Right ventricle myocardium inferior (tissue), 1 donor: ENCODE measurements around the gene RASA2. TPM values are rescaled to one million over a fixed set of nuclear protein-coding genes. Genes with fewer than 3 reads are reported as not detected.
"Not testable (repeated sequence)": the region's sequence is repeated elsewhere in the genome, so short reads cannot be mapped to it uniquely, and the experiment has no call there.

Source experiments
- ATAC-seq: fragments of 200-7000 bp; cut with Tn5 transposase; one replicate; pipeline ENCODE4 v1.9.1; 2020; ENCODE audit warnings: mild to moderate bottlenecking, moderate library complexity
- DNase-seq: peaks from one replicate; pipeline ENCODE4 v3.0.0; 2021; ENCODE audit errors: missing footprints
- intact Hi-C: fragments of 100-400 bp; cut with DNase I; formaldehyde crosslinking; loops from one replicate; pipeline ENCODE4 v1.11.0; 2022
- total RNA-seq: library from RNA; stranded (reverse); fragmentation: NEBNext Ultra II Directional; extraction: Animal tissue kit (Norgen Biotek cat#: 25700); gene quantifications from one replicate; pipeline ENCODE4 v1.2.1, GENCODE V29; 2021
- donor health status: DM: no; HTN: yes; CAD: no; lungs with severe emphysema.

The RASA2 gene
- total RNA-seq, 1 donor from 2014 or later: 6.4 TPM

- intact Hi-C loops: no loop called here
- no peak for ATAC-seq
- no peak for DNase-seq
Observed at GRCh38 chr3:141521781-141522180, 35.0 kb downstream of the RASA2 start.

DNA sequence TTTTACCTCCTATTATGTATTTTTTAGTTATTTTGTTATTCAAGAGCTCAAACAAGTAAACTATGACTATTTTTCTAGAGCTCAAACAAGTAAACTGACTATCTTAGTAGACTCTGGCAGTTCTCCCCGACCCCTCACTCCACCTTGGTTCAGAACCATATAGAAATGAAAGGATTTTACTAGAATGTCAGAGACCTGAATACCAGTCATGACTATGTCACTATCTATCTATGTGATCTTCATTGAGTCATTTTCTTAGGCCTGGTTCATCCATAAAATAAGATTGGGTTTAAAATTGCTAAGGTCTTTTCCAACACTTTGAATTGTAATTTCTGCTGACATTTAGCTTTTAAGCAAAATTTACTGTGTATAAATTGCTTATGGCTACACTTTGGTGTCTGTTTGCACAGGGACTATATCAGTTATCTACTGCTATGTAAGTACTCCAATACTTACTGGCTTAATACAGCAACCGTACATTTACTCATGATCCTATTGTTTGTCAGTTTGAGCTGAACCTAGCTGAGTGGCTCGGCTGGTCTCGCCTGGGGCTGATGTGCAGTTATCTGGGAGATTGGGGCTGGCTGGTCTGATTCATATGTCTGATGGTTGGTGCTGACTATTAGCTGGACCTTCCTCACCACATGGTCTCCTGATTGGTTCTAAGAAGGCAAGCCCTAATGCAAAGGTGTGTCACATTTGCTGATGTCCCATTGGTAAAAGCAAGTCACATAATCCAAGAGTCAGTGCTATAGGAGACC, 37.0 kb downstream of the RASA2 start:
- no peak for ATAC-seq
- no peak for DNase-seq
- intact Hi-C loops: no loop called here

DNA sequence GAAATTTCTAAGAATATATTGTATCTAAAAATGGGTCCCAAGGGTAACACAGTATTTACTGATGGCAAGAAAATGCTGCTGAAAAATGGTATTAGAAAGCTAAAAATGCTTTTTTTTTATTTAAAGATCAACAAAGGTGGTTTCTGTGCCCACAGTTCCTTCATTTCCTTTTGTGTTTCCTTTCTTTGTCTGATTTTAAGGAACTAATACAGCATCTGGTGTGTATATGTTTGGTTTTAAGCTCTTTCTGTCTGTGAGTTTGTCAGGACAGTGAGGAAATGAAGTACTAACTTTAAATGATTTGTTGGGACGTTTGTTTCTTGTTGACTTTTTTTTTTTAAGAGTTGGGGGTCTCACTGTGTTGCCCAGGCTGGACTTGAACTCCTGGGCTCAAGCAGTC, 38.2 kb downstream of the RASA2 start:
- DNase-seq: no peak
- intact Hi-C loops: no loop called here
- no peak for ATAC-seq

DNA sequence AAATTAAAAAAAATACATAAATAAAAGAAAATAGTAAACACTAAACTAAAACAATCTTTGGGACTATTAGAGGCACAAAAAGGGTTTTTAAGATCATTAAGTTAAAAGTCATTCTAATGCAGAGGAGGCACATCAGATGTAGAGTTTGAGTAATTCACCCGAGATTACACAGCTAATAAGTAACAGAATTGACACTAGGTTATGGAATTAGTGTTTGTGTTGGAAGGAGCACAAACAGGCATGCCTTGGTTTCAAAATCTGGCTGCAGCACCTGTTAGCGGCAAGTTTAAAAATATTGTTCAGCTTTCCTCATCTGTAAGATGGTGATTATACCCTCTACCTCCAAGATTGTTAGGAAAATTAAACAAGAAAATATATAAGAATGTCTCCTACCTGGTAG, 39.0 kb downstream of the RASA2 start:
- intact Hi-C loops: no loop called here
- no peak for ATAC-seq
- no peak for DNase-seq

DNA sequence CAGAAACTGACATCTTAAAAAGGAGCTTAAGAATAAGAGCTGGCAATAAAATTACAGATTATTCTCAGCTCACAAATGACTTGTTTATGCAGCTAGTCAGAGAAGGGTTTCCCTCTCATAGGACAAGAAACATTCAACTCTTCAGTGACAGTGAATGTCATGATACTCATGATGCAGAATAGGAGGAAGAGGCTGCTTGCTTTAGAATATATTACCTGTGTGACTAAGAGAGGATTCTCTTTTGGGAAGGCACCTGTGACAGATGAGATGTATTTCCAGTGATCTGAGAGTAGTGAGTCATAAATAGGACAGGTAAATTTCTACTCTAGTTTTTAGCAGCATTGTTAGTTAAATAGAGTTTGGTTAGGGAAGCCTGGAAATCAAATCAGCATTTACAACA, 39.9 kb downstream of the RASA2 start:
- ATAC-seq (no peak), DNase-seq (no peak)
- intact Hi-C loops: no loop called here

DNA sequence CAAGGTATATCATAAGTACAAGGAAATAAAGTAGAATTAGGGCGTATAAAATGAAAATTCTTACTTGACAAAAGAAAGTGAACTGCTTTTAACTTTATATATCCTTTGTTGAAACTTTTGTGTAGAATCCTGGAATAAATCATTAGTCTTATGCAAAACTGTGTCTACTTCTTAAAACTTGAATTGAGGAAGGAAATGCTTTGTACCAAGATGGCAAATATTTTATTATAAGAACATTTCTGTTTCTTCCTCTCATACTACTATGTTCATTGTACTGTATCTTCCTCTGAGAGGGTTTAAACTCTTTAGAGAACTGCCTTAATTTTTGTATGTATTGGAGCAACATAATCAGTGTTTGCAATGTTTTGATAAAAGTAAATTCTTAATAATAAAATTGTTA, 42.0 kb downstream of the RASA2 start:
- no peak for ATAC-seq
- DNase-seq: no peak
- intact Hi-C loops: no loop called here

GRCh38 chr3:141529256-141529655, 42.4 kb downstream of the RASA2 start:
- DNase-seq: no peak
- intact Hi-C loops: no loop called here
- no peak for ATAC-seq

DNA sequence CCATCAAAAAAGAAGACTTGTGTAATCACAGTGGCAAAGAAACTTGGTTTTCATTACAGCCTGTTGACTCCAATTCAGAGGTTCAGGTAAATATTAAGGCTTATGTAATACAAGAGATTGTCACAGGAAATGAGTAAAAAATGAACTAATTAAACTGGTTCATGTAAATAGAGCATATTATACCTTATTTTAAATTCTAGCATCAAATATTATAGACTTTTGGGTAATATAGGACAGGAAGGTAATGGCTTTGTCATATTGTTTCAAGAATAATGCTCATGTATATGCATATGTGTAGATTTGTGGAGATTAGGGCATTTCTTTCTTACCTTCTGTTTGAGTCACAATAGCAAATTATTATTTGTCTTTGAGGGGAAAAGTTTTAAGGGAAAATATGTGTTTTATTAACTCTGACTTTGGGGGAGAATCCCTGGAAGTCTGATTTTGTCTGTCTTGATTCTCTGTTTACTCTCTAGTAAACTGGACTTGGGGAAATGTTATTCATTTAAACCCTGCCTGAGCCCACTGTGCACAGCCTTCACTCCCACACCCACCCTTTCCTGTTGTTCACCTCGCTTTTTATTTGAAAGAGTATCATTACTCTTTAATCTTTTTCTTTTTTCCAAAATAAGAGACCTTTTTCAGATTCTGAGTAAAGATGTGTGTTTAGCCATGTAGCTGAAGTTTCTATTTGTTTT, 43.0 kb downstream of the RASA2 start:
- DNase-seq (no peak), ATAC-seq (no peak)
- intact Hi-C loops: no loop called here

- intact Hi-C loops: no loop called here
- no peak for DNase-seq
- no peak for ATAC-seq
Observed at GRCh38 chr3:141530415-141530768, 43.6 kb downstream of the RASA2 start.

DNA sequence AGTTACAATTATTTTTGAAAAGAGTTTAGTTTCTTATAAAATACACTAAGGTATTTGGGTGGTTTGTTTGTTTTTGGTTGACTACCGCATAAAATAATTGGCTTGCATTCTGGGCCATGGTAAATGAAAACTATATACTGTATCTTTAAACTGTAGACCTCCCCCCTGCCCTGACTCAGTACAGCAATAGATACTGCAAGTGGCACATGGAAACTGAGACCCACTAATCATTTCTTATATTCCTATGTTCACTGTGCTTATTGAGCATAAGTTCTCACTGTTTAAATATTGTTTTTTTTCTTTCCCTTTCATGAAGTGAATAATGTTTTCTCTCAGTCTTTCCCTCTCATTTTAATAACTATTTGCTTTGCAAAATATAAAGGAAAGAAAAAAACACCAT, 45.8 kb downstream of the RASA2 start:
- DNase-seq: no peak
- intact Hi-C loops: no loop called here
- no peak for ATAC-seq

- ATAC-seq, intact Hi-C loops, DNase-seq: not testable (repeated sequence)
Observed at GRCh38 chr3:141536017-141536416, 49.2 kb downstream of the RASA2 start.

- intact Hi-C loops: no loop called here
- no peak for ATAC-seq
- no peak for DNase-seq
Observed at GRCh38 chr3:141537856-141538255, 51.0 kb downstream of the RASA2 start.

DNA sequence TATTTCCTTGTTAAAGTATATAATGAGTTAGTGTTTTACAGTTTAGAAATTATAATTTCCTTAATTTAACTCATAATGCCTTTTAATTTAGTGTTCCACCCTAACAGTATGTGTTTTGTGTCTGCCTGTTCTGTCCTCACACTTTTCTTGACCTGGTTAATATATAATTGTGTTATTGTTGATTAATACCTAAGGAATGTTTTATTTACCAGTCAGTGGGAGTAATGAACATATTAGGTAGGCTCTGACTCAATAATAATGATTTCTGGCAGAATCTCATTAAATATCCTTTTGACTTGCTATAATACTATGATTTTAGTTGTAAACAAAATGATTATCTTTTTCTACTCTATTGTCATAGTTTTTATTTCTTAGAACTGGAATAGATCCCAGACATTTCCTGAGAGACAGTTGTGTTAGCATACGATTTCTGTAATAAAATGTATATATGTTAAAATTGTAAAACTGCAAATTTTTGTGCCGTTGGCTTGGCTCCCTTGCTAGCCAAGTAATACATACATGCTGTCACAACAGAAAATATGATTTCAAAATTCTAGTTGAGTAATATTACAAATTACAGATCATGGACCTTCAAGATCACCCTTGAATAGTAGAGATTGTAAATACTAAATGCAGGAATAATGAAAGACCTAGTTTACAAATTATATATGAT, 51.9 kb downstream of the RASA2 start:
- intact Hi-C loops: no loop called here
- DNase-seq: no peak
- ATAC-seq: no peak

- DNase-seq (no peak), ATAC-seq (no peak)
- intact Hi-C loops: no loop called here
Observed at GRCh38 chr3:141539431-141540187, 52.8 kb downstream of the RASA2 start.

DNA sequence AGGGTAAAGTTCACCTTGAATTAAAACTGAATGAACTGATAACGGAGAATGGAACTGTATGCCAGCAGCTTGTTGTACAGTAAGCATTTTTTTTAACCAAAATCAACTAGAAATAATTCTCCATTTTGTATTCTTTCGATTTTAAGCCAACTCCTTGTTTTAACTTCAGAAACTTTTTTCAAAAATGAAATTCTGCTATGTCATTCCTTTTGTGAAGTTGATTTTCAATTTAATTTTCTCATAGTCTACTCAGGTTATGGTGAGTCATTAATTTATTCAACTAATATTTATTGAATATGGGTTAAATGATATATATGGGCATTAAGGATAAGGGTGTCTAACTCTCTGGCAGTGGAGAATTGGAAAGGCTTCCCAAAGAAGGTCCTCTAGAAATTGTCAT, 53.7 kb downstream of the RASA2 start:
- DNase-seq (no peak), ATAC-seq (no peak)
- intact Hi-C loops: no loop called here

DNA sequence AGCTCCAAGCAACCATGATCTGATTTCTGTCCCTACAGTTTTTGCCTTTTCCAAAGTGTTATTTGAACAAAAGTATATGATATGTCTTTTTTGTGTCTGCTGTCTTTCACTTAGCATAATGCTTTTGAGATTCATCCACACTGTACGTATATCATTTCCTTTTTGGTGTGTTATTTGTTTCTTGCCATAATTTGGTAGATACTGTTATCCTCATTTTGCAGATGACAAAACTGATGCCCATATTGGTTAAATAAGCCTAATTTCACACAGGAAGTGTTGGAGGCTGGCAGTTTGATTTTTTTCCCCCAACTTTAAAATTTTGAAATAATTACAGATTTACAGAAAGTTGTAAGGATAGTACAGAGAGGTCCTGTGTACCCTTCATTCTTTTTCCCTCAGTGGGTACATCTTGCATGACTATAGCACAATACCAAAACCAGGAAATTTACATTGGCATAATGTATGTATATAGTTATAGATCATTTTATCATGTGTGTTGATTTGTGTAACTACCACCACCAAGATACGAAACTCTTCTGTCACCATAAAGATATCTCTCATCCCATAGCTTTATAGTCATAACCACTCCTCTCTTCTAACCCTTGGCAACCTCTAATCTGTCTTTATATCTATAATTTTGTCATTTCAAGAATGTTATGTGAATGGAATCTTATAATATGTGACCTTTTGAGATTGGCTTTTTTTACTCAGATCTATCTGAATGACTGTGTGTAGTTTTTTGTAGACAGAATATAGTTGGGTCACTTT, 55.6 kb downstream of the RASA2 start:
- ATAC-seq (no peak), DNase-seq (no peak)
- intact Hi-C loops: no loop called here

- no peak for DNase-seq
- no peak for ATAC-seq
- intact Hi-C loops: no loop called here
Observed at GRCh38 chr3:141542989-141543388, 56.2 kb downstream of the RASA2 start.

DNA sequence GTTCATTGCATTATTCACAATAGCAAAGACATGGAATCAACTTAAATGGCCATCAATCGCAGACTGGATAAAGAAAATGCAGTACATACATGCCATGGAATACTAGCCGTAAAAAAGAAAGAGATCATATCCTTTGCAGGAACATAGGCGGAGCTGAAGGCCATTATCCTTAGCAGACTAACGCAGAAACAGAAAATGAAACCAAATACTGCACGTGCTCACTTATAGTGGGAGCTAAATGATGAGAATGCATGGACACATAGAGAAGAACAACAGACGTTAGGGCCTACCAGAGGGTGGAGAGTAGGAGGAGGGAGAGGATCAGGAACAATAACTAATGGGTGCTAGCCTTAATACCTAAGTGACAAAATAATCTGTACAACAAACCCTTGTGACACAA, 57.9 kb downstream of the RASA2 start:
- no peak for ATAC-seq

GRCh38 chr3:141546081-141546480, 59.3 kb downstream of the RASA2 start:
- intact Hi-C loops: no loop called here
- no peak for DNase-seq
- ATAC-seq: no peak

More for the DNA sequence above, 57.9 kb downstream of the RASA2 start:
- DNase-seq: no peak
- intact Hi-C loops: no loop called here
